ENCODE data around the gene DGKH. TPM values are rescaled to one million over a fixed set of nuclear protein-coding genes. Genes with fewer than 3 reads are reported as not detected.

DGKH gene
- total and polyA plus RNA-seq, 9 of the 15 experiments (the other 6 are each of a cell fraction or from before 2014, with no cell fraction given), result 0.38 to 4.4 (median 3.1) TPM

DNA sequence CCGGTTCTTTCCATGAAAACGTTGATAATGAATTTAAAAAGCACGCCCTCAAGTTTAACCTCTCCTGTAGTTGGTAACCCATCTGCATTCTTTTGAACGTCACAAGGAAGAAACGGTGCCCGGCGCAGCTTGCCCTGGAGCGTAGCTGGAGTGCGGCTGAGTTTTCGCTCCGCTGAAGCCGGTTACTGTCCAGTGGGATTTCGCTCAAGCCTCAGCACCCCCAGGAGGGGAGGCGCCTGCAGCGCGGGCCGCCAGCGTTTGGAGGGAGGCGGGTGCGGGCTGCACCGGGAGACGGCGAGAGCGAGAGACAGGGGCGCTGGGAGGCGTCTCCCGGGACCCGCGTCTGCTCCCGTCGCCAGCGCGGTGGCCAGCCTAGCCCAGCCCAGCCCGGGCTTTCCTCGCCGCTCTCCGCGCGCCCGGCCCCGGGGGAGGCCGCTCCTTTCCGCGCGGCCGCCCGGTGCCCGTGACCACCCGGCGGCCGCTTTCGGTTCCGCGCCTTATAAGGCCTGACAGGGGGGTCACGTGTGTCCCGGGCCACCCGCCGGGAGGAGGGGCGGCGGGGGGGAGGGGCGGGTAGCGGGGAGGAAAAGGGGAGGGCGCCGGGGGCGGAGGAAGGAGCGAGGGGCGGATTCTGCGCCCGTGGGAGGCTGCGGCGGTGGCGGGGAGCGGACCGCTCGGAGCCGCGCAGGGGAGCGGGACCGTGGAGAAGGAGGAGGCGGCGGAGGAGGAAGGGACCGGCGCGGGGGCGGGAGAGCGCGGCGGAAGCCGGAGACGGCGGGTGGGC lies 8.3 kb upstream of the DGKH start (continued):
- TF ChIP-seq TBL1XR1 (IDR thresholded peaks at IDR 0.05; ENCODE audit: low read length in 2 of 2), result no peak
- no peak for TF ChIP-seq FOSL1 (tag; conservative IDR thresholded peaks at IDR 0.05)
- TF ChIP-seq ZNF766 (CRISPR knock-in tag; conservative IDR thresholded peaks at IDR 0.05), result no peak
- TF ChIP-seq TOE1 (IDR thresholded peaks at IDR 0.05; ENCODE audit: borderline replicate concordance), result no peak
- no peak for TF ChIP-seq TOE1 (CRISPR knock-in tag; IDR thresholded peaks at IDR 0.05; ENCODE audit: borderline replicate concordance, low read depth)
- TF ChIP-seq, protein P1, sequence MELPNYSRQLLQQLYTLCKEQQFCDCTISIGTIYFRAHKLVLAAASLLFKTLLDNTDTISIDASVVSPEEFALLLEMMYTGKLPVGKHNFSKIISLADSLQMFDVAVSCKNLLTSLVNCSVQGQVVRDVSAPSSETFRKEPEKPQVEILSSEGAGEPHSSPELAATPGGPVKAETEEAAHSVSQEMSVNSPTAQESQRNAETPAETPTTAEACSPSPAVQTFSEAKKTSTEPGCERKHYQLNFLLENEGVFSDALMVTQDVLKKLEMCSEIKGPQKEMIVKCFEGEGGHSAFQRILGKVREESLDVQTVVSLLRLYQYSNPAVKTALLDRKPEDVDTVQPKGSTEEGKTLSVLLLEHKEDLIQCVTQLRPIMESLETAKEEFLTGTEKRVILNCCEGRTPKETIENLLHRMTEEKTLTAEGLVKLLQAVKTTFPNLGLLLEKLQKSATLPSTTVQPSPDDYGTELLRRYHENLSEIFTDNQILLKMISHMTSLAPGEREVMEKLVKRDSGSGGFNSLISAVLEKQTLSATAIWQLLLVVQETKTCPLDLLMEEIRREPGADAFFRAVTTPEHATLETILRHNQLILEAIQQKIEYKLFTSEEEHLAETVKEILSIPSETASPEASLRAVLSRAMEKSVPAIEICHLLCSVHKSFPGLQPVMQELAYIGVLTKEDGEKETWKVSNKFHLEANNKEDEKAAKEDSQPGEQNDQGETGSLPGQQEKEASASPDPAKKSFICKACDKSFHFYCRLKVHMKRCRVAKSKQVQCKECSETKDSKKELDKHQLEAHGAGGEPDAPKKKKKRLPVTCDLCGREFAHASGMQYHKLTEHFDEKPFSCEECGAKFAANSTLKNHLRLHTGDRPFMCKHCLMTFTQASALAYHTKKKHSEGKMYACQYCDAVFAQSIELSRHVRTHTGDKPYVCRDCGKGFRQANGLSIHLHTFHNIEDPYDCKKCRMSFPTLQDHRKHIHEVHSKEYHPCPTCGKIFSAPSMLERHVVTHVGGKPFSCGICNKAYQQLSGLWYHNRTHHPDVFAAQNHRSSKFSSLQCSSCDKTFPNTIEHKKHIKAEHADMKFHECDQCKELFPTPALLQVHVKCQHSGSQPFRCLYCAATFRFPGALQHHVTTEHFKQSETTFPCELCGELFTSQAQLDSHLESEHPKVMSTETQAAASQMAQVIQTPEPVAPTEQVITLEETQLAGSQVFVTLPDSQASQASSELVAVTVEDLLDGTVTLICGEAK (IDR thresholded peaks at IDR 0.05), result no peak
- TF ChIP-seq, protein P1 (CRISPR knock-in tag; IDR thresholded peaks at IDR 0.05), result no peak
- no peak for TF ChIP-seq PYGO2 (tag; IDR thresholded peaks at IDR 0.05)
- no peak for TF ChIP-seq SMARCA4 (IDR thresholded peaks at IDR 0.05)
- TF ChIP-seq, protein P2, sequence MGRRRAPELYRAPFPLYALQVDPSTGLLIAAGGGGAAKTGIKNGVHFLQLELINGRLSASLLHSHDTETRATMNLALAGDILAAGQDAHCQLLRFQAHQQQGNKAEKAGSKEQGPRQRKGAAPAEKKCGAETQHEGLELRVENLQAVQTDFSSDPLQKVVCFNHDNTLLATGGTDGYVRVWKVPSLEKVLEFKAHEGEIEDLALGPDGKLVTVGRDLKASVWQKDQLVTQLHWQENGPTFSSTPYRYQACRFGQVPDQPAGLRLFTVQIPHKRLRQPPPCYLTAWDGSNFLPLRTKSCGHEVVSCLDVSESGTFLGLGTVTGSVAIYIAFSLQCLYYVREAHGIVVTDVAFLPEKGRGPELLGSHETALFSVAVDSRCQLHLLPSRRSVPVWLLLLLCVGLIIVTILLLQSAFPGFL (CRISPR knock-in tag; IDR thresholded peaks at IDR 0.05), result no peak
- TF ChIP-seq, protein P3, sequence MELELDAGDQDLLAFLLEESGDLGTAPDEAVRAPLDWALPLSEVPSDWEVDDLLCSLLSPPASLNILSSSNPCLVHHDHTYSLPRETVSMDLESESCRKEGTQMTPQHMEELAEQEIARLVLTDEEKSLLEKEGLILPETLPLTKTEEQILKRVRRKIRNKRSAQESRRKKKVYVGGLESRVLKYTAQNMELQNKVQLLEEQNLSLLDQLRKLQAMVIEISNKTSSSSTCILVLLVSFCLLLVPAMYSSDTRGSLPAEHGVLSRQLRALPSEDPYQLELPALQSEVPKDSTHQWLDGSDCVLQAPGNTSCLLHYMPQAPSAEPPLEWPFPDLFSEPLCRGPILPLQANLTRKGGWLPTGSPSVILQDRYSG (tag; conservative IDR thresholded peaks at IDR 0.05; ENCODE audit: low read depth), result no peak
- no peak for TF ChIP-seq ZNF239 (CRISPR knock-in tag; IDR thresholded peaks at IDR 0.05)
- TF ChIP-seq, protein P4, sequence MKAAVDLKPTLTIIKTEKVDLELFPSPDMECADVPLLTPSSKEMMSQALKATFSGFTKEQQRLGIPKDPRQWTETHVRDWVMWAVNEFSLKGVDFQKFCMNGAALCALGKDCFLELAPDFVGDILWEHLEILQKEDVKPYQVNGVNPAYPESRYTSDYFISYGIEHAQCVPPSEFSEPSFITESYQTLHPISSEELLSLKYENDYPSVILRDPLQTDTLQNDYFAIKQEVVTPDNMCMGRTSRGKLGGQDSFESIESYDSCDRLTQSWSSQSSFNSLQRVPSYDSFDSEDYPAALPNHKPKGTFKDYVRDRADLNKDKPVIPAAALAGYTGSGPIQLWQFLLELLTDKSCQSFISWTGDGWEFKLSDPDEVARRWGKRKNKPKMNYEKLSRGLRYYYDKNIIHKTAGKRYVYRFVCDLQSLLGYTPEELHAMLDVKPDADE (conservative IDR thresholded peaks at IDR 0.05; ENCODE audit: control insufficient read depth, low read depth, low read length), result 0 out of 2 replicates have a peak, but pooled peaks have one; percentile 27
- TF ChIP-seq, protein P5, sequence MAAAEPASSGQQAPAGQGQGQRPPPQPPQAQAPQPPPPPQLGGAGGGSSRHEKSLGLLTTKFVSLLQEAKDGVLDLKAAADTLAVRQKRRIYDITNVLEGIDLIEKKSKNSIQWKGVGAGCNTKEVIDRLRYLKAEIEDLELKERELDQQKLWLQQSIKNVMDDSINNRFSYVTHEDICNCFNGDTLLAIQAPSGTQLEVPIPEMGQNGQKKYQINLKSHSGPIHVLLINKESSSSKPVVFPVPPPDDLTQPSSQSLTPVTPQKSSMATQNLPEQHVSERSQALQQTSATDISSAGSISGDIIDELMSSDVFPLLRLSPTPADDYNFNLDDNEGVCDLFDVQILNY (CRISPR knock-in tag; IDR thresholded peaks at IDR 0.05), result no peak

Data from K562 (cell line).